Skin of body (tissue), 2 donors: ENCODE results near the gene CCR5. TPM values are rescaled to one million over a fixed set of nuclear protein-coding genes. Genes with fewer than 3 reads are reported as not detected.

Source experiments
- DNase-seq: peaks from one replicate; lab custom pipeline; 2025; lab: John Stamatoyannopoulos, UW
- total RNA-seq: library from RNA; depleted of rRNA; stranded (reverse); fragments of >200 nt; gene quantifications from one replicate; pipeline ENCODE4 v1.2.3, GENCODE V29; 2014

Gene CCR5
- total RNA-seq, 1 donor from 2014 or later = 0.10 TPM

DNA sequence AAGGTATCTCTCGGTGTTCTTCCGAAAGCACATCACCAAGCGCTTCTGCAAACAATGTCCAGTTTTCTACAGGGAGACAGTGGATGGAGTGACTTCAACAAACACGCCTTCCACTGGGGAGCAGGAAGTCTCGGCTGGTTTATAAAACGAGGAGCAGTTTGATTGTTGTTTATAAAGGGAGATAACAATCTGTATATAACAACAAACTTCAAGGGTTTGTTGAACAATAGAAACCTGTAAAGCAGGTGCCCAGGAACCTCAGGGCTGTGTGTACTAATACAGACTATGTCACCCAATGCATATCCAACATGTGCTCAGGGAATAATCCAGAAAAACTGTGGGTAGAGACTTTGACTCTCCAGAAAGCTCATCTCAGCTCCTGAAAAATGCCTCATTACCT, 12.3 kb upstream of the CCR5 start:
- DNase-seq = no peak

DNA sequence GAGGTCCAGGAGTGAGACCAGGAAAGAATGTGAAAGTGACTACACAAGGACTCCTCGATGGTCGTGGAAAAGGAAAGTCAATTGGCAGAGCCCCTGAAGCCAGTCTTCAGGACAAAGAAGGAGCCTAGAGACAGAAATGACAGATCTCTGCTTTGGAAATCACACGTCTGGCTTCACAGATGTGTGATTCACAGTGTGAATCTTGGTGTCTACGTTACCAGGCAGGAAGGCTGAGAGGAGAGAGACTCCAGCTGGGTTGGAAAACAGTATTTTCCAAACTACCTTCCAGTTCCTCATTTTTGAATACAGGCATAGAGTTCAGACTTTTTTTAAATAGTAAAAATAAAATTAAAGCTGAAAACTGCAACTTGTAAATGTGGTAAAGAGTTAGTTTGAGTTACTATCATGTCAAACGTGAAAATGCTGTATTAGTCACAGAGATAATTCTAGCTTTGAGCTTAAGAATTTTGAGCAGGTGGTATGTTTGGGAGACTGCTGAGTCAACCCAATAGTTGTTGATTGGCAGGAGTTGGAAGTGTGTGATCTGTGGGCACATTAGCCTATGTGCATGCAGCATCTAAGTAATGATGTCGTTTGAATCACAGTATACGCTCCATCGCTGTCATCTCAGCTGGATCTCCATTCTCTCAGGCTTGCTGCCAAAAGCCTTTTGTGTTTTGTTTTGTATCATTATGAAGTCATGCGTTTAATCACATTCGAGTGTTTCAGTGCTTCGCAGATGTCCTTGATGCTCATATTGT, 10.8 kb upstream of the CCR5 start:
- DNase-seq = peak; percentile 85

DNA sequence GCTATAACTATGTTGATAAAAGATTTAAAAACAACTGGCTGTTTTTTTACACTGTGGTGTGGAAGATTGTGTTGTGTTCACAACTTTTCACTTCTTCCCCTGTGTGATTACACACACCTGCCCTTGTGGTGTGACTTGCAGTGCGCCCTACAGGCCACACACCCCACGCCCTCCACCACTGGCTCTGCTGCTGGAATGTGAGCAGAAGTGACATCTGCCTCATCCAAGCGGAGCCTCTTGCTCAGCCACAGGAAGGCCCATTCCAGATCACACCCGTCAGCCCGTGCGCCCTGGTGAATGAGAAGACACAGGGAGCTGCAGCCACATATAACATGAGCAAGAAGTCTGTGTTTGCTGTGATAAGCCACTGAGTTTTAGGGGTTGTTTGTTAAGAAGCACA, 9.8 kb upstream of the CCR5 start:
- DNase-seq = no peak

DNA sequence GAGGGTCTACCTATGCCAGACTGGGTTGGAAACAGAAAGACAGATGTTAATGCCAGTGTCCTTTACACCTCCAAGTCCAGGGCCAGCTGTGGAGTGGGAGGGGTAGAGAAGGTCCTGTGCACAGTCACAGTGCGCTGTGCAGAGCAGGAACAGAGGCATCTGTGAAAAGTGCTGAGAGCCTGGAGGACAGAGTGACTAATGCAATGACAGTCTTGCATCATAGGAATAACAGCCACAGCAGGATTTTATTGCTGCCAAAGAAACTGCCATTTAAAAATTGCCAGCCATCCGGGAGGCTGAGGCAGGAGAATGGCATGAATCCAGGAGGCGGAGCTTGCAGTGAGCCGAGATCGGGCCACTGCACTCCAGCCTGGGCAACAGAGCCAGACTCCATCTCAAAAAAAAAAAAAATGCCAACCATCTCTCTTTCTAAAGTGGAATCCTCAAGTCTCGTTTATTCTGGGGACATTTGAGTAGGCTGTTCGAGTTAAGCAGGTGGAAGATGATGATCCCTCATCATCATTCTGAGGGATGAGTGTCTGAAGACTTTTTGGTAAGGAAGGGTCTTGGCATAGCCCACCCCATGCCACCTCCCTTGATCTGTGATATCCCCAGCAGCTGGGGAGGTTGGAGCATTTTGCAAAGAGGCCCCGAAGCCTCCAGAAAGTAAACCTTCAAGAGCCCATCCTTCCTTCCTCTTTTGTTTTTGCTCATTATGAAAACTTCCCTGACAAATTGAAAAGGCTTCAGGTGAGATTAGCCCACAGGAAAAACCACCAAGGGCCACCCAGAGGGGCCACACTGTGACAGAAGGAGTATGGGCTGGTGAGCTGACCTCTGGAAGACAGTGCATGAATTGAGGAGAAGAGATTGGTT, 9.1 kb upstream of the CCR5 start:
- peak; percentile 40 for DNase-seq

DNA sequence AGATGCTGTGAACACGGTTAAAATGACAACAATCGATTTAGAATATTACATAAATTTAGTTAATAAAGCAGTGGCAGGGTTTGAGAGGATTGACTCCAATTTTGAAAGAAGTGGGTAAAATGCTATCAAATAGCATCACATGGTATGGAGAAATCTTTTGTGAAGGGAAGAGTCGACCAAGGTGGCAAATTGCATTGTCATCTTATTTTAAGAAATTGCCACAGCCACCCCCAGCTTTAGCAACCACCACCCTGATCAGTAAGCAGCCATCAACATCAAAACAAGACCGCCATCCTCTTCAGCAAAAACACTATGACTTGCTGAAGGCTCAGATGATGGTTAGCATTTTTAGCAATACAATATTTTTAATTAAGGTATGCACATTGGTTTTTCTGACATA, 5.7 kb upstream of the CCR5 start:
- no peak for DNase-seq

DNA sequence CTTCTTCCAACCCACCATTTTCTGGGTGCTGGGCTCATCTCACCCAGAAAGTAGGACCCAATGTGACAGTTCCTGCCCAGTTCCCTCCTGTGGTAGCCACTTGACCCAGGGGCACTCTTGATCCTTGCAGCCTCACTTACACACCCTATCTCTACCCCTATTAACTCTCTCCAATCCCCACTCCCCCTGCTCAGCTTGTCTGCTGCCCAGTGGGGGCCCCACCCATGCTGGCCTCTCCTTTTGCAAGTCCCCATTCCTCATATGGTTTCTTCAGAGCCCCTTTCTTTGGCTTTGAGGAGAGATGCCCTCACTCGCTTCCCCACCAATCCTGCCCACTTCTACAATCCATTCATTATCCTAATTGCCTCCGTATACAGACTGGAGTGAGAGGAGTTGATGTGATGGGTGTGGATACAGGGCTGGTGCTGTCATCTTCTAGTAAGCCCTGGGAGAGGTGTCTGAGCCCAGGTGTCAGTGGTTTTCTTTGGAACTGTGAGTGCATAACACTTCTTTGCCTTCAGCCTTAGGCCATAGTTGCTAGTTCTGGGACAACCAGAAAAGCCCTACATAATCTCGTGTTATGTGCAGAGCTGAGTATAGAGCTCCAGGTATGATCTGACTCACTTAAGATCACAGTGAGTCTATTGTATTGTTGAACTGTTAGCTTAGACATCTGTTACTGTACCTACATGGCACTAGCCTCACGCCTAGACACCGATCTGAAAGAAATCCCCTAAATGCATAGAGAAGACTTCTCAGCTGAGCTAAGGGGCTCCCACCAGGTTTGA, 4.8 kb upstream of the CCR5 start:
- no peak for DNase-seq

DNA sequence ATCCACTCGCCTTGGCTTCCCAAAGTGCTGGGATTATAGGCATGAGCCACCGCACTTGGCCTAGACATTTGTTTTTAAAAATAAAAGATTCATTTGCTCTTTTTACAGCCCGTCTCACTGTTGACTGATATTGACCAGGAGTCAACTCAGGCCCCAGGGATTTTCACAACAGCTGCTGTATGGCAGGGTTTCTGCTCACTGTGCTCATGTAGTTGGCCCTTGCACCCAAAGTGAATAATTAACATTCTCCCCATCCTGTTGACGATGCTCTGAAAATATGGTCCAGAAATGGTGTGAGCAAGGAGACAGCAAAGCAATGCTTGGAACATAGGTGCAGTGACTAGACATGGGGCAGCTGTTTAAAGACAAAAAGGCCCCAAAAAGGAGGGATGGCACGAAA, 2.9 kb upstream of the CCR5 start:
- no peak for DNase-seq

DNA sequence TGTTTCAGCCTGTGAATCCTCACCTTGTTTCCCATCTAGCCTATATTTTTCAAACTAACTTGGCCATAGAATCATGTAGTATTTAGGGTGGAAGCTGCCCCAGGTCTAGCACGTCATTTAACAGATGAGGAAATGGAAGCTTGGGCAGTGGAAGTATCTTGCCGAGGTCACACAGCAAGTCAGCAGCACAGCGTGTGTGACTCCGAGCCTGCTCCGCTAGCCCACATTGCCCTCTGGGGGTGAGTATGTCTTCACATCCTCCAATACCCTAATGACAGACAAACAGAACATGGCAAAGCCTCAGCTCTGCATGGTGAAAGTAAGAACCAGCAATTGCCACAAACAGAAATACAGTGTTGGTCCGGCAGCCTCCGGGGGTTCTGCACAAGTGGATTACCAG, 2.2 kb upstream of the CCR5 start:
- no peak for DNase-seq

DNA sequence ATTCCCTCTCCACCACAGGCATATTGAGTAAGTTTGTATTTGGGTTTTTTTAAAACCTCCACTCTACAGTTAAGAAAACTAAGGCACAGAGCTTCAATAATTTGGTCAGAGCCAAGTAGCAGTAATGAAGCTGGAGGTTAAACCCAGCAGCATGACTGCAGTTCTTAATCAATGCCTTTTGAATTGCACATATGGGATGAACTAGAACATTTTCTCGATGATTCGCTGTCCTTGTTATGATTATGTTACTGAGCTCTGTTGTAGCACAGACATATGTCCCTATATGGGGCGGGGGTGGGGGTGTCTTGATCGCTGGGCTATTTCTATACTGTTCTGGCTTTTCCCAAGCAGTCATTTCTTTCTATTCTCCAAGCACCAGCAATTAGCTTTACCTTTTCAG, 1.6 kb upstream of the CCR5 start:
- DNase-seq = no peak

DNA sequence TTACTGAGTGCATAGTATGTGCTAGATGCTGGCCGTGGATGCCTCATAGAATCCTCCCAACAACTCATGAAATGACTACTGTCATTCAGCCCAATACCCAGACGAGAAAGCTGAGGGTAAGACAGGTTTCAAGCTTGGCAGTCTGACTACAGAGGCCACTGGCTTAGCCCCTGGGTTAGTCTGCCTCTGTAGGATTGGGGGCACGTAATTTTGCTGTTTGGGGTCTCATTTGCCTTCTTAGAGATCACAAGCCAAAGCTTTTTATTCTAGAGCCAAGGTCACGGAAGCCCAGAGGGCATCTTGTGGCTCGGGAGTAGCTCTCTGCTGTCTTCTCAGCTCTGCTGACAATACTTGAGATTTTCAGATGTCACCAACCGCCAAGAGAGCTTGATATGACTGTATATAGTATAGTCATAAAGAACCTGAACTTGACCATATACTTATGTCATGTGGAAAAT, 1.0 kb upstream of the CCR5 start:
- no peak for DNase-seq

DNA sequence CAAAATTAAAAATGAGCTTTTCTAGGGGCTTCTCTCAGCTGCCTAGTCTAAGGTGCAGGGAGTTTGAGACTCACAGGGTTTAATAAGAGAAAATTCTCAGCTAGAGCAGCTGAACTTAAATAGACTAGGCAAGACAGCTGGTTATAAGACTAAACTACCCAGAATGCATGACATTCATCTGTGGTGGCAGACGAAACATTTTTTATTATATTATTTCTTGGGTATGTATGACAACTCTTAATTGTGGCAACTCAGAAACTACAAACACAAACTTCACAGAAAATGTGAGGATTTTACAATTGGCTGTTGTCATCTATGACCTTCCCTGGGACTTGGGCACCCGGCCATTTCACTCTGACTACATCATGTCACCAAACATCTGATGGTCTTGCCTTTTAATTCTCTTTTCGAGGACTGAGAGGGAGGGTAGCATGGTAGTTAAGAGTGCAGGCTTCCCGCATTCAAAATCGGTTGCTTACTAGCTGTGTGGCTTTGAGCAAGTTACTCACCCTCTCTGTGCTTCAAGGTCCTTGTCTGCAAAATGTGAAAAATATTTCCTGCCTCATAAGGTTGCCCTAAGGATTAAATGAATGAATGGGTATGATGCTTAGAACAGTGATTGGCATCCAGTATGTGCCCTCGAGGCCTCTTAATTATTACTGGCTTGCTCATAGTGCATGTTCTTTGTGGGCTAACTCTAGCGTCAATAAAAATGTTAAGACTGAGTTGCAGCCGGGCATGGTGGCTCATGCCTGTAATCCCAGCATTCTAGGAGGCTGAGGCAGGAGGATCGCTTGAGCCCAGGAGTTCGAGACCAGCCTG, 984 bp downstream of the CCR5 start:
- no peak for DNase-seq

DNA sequence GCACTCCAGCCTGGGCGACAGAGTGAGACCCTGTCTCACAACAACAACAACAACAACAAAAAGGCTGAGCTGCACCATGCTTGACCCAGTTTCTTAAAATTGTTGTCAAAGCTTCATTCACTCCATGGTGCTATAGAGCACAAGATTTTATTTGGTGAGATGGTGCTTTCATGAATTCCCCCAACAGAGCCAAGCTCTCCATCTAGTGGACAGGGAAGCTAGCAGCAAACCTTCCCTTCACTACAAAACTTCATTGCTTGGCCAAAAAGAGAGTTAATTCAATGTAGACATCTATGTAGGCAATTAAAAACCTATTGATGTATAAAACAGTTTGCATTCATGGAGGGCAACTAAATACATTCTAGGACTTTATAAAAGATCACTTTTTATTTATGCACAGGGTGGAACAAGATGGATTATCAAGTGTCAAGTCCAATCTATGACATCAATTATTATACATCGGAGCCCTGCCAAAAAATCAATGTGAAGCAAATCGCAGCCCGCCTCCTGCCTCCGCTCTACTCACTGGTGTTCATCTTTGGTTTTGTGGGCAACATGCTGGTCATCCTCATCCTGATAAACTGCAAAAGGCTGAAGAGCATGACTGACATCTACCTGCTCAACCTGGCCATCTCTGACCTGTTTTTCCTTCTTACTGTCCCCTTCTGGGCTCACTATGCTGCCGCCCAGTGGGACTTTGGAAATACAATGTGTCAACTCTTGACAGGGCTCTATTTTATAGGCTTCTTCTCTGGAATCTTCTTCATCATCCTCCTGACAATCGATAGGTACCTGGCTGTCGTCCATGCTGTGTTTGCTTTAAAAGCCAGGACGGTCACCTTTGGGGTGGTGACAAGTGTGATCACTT, 2.0 kb downstream of the CCR5 start:
- DNase-seq = no peak

DNA sequence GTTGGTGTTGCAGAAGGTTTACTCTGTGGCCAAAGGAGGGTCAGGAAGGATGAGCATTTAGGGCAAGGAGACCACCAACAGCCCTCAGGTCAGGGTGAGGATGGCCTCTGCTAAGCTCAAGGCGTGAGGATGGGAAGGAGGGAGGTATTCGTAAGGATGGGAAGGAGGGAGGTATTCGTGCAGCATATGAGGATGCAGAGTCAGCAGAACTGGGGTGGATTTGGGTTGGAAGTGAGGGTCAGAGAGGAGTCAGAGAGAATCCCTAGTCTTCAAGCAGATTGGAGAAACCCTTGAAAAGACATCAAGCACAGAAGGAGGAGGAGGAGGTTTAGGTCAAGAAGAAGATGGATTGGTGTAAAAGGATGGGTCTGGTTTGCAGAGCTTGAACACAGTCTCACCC, 4.0 kb downstream of the CCR5 start:
- no peak for DNase-seq

DNA sequence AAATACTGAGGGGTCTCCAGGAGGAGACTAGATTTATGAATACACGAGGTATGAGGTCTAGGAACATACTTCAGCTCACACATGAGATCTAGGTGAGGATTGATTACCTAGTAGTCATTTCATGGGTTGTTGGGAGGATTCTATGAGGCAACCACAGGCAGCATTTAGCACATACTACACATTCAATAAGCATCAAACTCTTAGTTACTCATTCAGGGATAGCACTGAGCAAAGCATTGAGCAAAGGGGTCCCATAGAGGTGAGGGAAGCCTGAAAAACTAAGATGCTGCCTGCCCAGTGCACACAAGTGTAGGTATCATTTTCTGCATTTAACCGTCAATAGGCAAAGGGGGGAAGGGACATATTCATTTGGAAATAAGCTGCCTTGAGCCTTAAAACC, 4.5 kb downstream of the CCR5 start:
- DNase-seq = no peak

DNA sequence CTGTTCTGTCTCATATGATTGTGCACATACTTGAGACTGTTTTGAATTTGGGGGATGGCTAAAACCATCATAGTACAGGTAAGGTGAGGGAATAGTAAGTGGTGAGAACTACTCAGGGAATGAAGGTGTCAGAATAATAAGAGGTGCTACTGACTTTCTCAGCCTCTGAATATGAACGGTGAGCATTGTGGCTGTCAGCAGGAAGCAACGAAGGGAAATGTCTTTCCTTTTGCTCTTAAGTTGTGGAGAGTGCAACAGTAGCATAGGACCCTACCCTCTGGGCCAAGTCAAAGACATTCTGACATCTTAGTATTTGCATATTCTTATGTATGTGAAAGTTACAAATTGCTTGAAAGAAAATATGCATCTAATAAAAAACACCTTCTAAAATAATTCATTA, 5.1 kb downstream of the CCR5 start:
- DNase-seq = no peak

DNA sequence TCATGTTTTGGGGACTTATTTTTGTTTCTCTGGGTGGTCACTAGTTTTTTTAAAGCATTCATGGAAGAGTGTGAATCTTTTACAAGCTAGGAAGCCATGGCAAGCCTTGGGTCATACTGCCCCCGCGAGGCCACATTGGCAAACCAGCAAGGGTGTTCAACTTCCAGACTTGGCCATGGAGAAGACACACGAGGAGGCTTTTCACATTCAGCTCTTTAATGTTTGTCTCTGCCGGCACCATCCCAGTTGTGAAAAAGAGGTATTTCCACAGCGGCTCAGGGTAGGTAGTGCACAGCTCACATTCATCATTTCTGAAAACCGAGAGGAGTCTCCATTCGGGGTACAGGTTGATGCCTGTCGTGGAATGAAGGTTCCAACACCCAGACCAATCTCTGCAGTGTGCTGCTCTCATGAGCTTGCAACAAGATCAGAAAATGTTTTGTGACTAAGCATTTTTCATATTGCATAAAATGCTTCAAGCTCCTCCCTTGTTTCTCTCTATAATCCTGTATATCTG, 7.7 kb downstream of the CCR5 start:
- DNase-seq = peak; percentile 18

DNA sequence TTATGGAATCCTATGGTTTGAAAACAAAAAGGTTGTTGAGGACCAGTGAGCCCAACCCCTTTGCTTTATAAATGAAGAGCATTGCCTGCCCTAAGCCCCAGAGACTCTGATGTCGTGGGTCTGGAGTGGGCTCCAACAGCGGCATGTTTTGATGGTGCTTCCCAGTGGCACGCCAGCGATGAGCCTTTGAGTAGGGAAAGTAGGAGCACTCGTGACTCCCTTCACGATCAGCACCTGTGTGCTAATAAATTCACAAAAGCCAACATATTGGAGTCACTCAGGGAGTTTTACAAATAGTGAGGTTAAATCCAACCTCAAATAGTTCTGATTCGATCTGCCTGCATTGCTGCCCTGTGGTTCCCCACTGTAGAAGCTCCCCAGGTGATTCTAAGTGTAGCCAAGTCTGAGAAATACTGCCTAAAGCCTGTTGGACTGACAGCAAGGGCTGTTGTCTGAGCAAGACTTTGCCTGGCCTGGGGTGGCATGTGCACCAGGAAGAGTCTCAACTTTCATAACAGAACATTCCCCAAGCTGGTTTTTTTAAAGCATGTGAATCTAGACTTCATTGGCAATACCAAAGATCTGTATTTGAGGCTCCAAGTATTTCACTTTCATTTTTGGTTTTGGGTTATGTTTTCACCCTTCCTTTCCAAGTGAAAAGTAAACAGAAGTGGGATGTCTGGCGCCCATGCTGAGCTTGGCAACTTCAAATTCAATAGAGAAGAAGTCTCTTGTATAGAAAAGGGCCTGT, 9.9 kb downstream of the CCR5 start:
- DNase-seq = no peak

DNA sequence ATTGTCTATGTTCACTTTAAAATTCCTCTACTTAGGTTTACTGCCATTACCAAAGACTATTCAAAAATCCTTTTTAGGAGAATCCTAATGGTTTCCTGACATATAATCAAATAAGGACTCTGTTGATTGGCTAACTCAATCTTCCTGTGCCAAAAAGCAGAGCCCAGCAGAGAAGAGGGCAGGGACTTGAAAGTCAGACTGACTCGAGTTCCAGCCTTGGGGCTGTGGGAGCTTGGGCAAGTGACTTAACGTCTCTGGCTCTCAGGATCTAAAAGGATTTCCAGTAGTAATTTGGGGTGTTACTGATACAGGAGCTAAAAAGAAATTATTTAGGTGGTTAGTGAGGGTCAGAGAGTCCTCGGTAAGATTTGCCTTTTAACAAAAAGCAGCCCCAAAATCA, 10.9 kb downstream of the CCR5 start:
- DNase-seq = no peak
